Hippocampal formation (tissue), 2 donors: ENCODE measurements around the gene BRSK2.
"Not testable (repeated sequence)": the region's sequence is repeated elsewhere in the genome, so short reads cannot be mapped to it uniquely, and the experiment has no call there.

Source experiments
- DNase-seq, 2 donors: peaks; one replicate each; lab custom pipeline; 2025; lab: John Stamatoyannopoulos, UW

The BRSK2 gene

DNA sequence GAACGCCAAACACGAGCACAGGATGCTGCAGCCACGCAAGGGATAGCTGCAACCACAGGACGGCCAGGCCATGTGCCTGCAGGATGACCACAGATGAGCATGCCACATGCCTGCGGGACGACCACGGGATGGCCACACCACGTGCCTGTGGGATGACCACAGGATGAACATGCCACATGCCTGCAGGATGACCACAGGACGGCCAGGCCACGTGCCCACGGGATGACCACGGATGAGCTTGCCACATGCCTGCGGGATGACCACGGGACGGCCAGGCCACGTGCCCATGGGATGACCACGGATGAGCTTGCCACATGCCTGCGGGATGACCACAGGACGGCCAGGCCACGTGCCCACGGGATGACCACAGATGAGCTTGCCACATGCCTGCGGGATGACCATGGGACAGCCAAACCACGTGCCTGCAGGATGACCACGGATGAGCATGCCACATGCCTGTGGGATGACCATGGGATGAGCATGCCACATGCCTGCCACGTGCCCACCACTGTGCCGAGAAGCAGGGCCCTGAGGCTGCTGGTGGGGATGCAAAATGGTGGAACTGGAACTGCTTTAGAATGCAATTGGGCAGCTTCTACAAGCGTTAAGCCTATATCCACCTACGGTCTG is 109.6 kb downstream of the BRSK2 start:
- no peak for DNase-seq

GRCh38 chr11:1499899-1500298 is 110.2 kb downstream of the BRSK2 start:
- DNase-seq, result no peak

GRCh38 chr11:1500466-1501420 is 111.0 kb downstream of the BRSK2 start:
- no peak for DNase-seq

DNA sequence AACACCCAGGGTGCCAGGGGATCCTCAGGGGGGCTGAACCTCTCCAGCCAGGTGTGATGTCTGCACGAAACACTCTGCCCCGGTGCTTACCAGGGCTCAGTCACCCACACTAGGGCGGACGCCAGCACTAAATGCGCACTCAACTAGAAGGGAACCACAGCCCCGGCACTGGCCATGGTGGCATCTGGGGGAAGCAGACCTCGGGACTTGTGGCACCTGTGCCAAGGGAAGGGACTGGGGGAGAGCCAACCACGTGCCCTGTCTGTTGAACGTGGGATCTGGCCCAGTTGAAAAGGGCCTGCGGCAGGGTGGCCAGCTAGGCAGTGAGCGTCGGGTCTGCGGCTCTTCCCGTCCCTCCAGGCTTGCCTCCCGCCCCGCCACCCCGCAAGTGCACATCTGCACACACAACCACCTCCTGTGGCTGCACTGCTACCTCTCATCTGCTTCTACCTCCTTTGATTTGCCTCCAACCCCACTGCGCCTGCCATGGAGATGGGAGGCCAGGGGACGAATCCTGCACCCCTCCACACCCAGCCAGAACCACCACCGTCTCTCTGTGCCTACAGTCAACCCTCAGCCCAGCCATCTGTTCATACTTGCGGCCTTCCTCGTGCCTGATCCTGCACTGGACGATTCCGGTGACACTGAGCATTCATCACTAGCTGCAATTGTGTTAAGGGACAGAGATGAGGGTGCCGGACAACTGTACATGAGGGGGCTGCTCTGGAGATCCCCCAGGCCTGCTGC is 111.9 kb downstream of the BRSK2 start:
- DNase-seq, result no peak

GRCh38 chr11:1502168-1502953 is 112.6 kb downstream of the BRSK2 start:
- DNase-seq, result no peak

- peak; percentile 19 to 40 for DNase-seq
Observed at GRCh38 chr11:1502954-1503707, 113.4 kb downstream of the BRSK2 start.

GRCh38 chr11:1503708-1504104 is 114.0 kb downstream of the BRSK2 start:
- peak in 1 of 2 donors; percentile 0 for DNase-seq

GRCh38 chr11:1504138-1504537 is 114.4 kb downstream of the BRSK2 start:
- no peak for DNase-seq

DNA sequence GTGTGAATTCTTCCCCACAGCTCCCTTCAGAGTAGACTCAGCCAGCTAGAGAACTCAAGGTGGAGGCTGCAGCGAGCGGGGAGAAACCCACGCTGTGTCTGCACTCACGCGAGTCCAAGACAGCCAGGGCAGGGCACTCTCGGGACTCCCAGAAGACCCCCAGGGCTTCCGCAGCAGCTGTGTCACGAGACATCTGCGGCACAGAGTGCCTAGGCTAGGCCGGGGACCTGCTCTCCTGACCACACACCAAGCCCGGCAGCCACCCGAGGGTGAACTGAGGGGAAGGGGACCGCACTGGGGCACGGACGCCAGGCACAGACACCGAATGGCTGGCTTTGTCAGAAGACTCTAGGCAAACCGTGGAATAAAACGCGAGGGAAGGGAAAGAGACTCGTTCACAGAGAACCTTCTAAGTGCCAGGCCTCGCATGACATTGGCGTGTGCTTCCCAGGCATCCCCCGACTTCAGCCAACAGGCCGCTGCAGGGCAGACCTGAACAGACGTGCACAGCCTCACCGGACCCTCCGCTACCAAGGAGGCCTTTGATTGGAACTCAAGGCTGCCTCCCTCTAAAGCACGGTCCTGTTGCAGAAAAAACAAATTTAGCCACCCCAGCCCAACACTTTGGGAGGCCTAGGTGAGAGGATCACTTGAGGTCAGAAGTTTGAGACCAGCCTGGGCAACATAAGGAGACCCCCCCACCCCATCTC is 115.0 kb downstream of the BRSK2 start:
- no peak for DNase-seq

DNA sequence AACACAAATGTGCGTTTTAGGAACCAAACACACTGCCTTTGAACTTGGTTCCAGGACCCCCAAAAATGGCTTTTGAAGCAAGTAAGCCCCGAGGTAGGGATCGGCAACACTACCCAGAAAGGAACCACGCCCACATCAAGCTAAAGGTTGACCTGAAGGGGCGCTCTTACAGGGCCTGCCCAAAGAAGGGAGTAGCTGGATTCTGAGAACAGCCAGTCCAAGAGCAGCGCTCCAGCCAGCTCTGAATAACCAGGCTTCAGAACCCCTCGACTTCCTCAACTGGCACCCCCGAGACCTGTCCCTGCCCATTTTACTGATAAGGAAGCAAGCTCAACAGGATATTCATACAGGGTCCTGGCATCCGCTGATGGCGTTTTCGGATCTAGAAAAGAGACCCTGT is 115.7 kb downstream of the BRSK2 start:
- no peak for DNase-seq

- DNase-seq, result no peak
Observed at GRCh38 chr11:1506981-1507380, 117.2 kb downstream of the BRSK2 start.

DNA sequence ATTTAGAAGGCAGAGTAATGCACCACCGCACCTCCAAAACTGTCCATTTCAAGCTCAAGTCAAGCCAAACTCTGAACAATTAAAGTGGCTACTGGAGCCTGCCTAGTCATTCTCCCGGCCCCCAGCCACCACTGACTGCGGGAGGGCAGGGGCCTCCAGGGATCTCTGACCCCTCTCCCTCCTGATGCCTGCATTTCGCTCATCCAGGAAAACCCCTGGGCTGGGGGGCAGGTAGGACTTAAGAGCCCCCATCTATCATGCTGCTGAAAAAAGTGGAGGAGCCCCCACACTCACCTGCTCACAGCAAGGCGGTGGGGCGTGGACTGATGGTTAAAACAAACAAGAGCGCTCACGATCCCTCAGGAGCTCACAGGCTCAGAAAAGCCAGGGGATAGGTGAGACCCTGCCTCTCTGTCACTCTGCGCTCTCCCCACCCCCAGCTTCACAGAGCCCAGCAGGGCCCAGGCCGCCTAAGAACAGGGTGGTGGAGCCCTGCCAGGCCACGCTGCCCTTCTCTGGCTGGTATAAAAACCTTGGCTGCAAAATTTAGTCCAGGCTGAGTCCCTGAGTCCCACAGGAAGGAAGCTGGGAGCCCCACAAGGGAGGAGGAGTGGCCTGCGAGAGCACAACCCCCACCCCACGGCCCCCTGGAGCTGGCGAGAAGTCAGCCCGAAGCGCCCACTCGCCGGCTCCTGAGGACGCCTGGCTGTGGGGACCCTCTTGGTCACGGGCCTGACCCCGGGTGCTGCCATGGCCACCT is 117.8 kb downstream of the BRSK2 start:
- DNase-seq, result no peak

DNA sequence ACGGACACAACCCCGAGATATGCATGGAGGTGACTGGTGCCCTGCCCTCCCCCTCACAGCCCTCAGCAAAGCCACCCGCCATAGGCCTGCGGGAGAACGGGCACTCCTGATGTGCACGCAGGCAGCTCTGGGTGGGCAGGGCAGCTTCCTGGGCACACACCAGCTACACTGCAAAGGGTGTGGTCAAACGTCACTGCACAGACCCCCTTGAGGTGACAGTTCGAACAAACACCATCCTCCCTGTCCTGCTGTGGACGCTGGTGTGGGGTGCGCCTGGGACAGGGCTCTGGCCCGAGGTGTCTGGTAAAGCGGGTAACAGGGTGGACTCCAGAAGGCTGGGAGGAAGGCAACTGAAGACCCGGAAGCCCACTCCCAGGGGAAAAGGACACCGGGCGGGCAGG is 118.8 kb downstream of the BRSK2 start:
- no peak for DNase-seq

- no peak for DNase-seq
Observed at GRCh38 chr11:1508986-1509385, 119.3 kb downstream of the BRSK2 start.

DNA sequence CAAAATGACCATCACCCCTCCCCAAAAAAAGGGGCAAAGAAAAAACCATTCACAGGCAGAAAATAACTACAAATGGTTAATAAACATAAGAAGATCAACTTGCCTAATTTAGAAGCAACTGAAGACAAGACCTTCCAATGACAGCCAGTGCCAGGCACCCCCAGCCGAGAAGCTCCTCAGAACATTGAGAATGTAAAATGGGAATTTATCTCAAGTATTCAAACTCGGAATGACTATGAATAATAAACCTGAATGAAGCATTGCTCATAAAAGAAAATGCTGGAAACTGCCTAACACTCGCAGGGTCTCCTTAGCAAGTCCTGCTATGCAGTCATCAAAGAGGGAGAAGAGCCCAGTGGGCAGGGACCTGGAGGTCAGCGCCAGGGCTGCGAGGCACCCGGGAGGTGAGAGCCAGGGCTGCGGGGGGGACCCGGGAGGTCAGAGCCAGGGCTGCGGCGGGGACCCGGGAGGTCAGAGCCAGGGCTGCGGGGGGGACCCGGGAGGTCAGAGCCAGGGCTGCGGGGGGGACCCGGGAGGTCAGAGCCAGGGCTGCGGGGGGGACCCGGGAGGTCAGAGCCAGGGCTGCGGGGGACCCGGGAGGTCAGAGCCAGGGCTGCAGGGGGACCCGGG is 120.0 kb downstream of the BRSK2 start:
- DNase-seq, result no peak

DNA sequence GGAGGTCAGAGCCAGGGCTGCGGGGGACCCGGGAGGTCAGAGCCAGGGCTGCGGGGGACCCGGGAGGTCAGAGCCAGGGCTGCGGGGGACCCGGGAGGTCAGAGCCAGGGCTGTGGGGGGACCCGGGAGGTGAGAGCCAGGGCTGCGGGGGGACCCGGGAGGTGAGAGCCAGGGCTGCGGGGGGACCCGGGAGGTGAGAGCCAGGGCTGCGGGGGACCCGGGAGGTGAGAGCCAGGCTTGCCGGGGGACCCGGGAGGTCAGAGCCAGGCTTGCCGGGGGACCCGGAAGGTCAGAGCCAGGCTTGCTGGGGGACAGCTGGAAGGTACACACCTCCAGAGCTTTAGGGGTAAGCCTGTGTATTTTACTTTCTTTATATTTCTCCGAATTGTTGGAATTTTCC is 120.6 kb downstream of the BRSK2 start:
- not testable (repeated sequence) for DNase-seq

GRCh38 chr11:1510928-1511327 is 121.2 kb downstream of the BRSK2 start:
- DNase-seq, result no peak

- DNase-seq, result no peak
Observed at GRCh38 chr11:1511937-1512496, 122.3 kb downstream of the BRSK2 start.
